SK-N-SH treated with all-trans-retinoic acid at 6 μM for 48 hours (cell line): ENCODE measurements around the gene WWC1.

Source experiments
- CSDC2 ChIP-seq: fragments of 250-450 bp; sonication (Bioruptor Pico); IDR thresholded peaks from 2 replicates; pipeline ENCODE4 v1.5.0; 2020; ENCODE audit warnings: mild to moderate bottlenecking, moderate library complexity
- ZFP3 ChIP-seq: fragments of 250-450 bp; sonication (Bioruptor Pico); IDR thresholded peaks from 2 replicates; pipeline ENCODE4 v1.5.0; 2020; ENCODE audit warnings: mild to moderate bottlenecking, moderate library complexity

- TF ChIP-seq ZFP3 (CRISPR knock-in tag) (no peak), CSDC2 (CRISPR knock-in tag) (no peak)
These were observed 13.8 kb downstream of the WWC1 start for GRCh38 chr5:168305281-168305680.
